ENCODE measurements around the gene SEC22C. TPM values are rescaled to one million over a fixed set of nuclear protein-coding genes. Genes with fewer than 3 reads are reported as not detected.

The SEC22C gene
- polyA plus RNA-seq, 1 donor from 2014 or later, result 93.6 TPM

- Histone ChIP-seq H3K27me3 (ENCODE audit: insufficient read depth, low read depth, low read length) (no peaks in the 10 kb centered on the region), H3F3A (ENCODE audit: insufficient read depth, low read length, poor library complexity, severe bottlenecking) (no peaks in the 10 kb centered on the region), H3K4me2 (ENCODE audit: low read length) (no peak overlapping the region), H3K27ac (ENCODE audit: low read length) (no peak overlapping the region), H3K79me2 (replicated peaks; ENCODE audit: insufficient read depth, low read length) (no peaks in the 10 kb centered on the region), H3K36me3 (ENCODE audit: insufficient read depth, low read length) (no peaks in the 10 kb centered on the region), H3K9ac (ENCODE audit: low read length) (no peak overlapping the region), H2AFZ (ENCODE audit: low read depth, low read length) (no peak overlapping the region), H3K9me2 (ENCODE audit: insufficient read depth, low read length) (no peaks in the 10 kb centered on the region), H3K9me3 (ENCODE audit: low read length) (no peaks in the 10 kb centered on the region), H3K4me3 (ENCODE audit: low read length) (no peak overlapping the region), H4K20me1 (ENCODE audit: insufficient read depth) (no peaks in the 10 kb centered on the region)
- TF ChIP-seq MXI1 (conservative IDR thresholded peaks at IDR 0.05; ENCODE audit: poor library complexity, severe bottlenecking), result no peak
- TF ChIP-seq SMC3 (conservative IDR thresholded peaks at IDR 0.05; ENCODE audit: poor library complexity), result no peak
- TF ChIP-seq EZH2 (IDR thresholded peaks at IDR 0.05; ENCODE audit: borderline replicate concordance, insufficient read depth, low read length, poor library complexity, severe bottlenecking), result no peak
- no peak for TF ChIP-seq TAF1 (IDR thresholded peaks at IDR 0.05; ENCODE audit: low read depth)
- no peak for TF ChIP-seq POLR2AphosphoS5 (IDR thresholded peaks at IDR 0.05)
- TF ChIP-seq RAD21 (conservative IDR thresholded peaks at IDR 0.05), result no peak
- TF ChIP-seq REST (IDR thresholded peaks at IDR 0.05; ENCODE audit: borderline replicate concordance), result no peak
- no peak for TF ChIP-seq CTCF (IDR thresholded peaks at IDR 0.05; ENCODE audit: poor library complexity, severe bottlenecking)
- no peak for TF ChIP-seq EP300 (conservative IDR thresholded peaks at IDR 0.05; ENCODE audit: poor library complexity, severe bottlenecking)
These were observed 55.9 kb downstream of the SEC22C start for GRCh38 chr3:42525736-42526345.

- no peak overlapping the region for H3K4me2 ChIP-seq (ENCODE audit: low read length)
- no peak overlapping the region for H3K4me3 ChIP-seq (ENCODE audit: low read length)
- H2AFZ ChIP-seq (ENCODE audit: low read depth, low read length), result no peak overlapping the region
- H3K9me3 ChIP-seq (ENCODE audit: low read length), result no peaks in the 10 kb centered on the region
- no peaks in the 10 kb centered on the region for H4K20me1 ChIP-seq (ENCODE audit: insufficient read depth)
- no peaks in the 10 kb centered on the region for H3F3A ChIP-seq (ENCODE audit: insufficient read depth, low read length, poor library complexity, severe bottlenecking)
- no peaks in the 10 kb centered on the region for H3K79me2 ChIP-seq (replicated peaks; ENCODE audit: insufficient read depth, low read length)
- H3K27me3 ChIP-seq (ENCODE audit: insufficient read depth, low read depth, low read length), result no peaks in the 10 kb centered on the region
- H3K36me3 ChIP-seq (ENCODE audit: insufficient read depth, low read length), result no peaks in the 10 kb centered on the region
- H3K27ac ChIP-seq (ENCODE audit: low read length), result no peak overlapping the region
- TF ChIP-seq REST (IDR thresholded peaks at IDR 0.05; ENCODE audit: borderline replicate concordance) (no peak), POLR2AphosphoS5 (IDR thresholded peaks at IDR 0.05) (no peak), SMC3 (conservative IDR thresholded peaks at IDR 0.05; ENCODE audit: poor library complexity) (no peak), CTCF (IDR thresholded peaks at IDR 0.05; ENCODE audit: poor library complexity, severe bottlenecking) (no peak), EP300 (conservative IDR thresholded peaks at IDR 0.05; ENCODE audit: poor library complexity, severe bottlenecking) (no peak), MXI1 (conservative IDR thresholded peaks at IDR 0.05; ENCODE audit: poor library complexity, severe bottlenecking) (no peak), RAD21 (conservative IDR thresholded peaks at IDR 0.05) (no peak), EZH2 (IDR thresholded peaks at IDR 0.05; ENCODE audit: borderline replicate concordance, insufficient read depth, low read length, poor library complexity, severe bottlenecking) (no peak), TAF1 (IDR thresholded peaks at IDR 0.05; ENCODE audit: low read depth) (no peak)
- H3K9me2 ChIP-seq (ENCODE audit: insufficient read depth, low read length), result no peaks in the 10 kb centered on the region
- no peak overlapping the region for H3K9ac ChIP-seq (ENCODE audit: low read length)
These were observed 56.6 kb downstream of the SEC22C start for GRCh38 chr3:42525212-42525611.
